Head of caudate nucleus (tissue), 42 donors: ENCODE data around the gene ZBTB7C.

Source experiments
- DNase-seq, 42 donors: peaks; one replicate each; pipeline versions ENCODE4 v3.0.0 to v3.0.0-alpha.2; 2020 to 2021; ENCODE audit warnings: mixed read lengths in 7 of 42
- intact Hi-C: fragments of 100-400 bp; cut with DNase I; formaldehyde crosslinking; loops from one replicate; pipeline ENCODE4 v1.15.0; 2022

The ZBTB7C gene

GRCh38 chr18:48244530-48244929, 164.7 kb downstream of the ZBTB7C start:
- intact Hi-C loops, result no loop called here
- DNase-seq, result no peak

- intact Hi-C loops, result no loop called here
Measured at GRCh38 chr18:48238636-48239035, 170.5 kb downstream of the ZBTB7C start.

GRCh38 chr18:48238206-48238605, 171.0 kb downstream of the ZBTB7C start:
- DNase-seq, result no peak
- intact Hi-C loops, result no loop called here

More at GRCh38 chr18:48238636-48239035, 170.5 kb downstream of the ZBTB7C start:
- DNase-seq, result no peak

- DNase-seq, result no peak
- intact Hi-C loops, result no loop called here
Measured at GRCh38 chr18:48236822-48237221, 172.4 kb downstream of the ZBTB7C start.

GRCh38 chr18:48230467-48231113, 178.6 kb downstream of the ZBTB7C start:
- DNase-seq, result peak in 36 of 42 donors; percentile 18 to 82 (median 58)
- intact Hi-C loops, result no loop called here

- DNase-seq, result no peak
- intact Hi-C loops, result no loop called here
Measured at GRCh38 chr18:48229552-48229981, 179.6 kb downstream of the ZBTB7C start.

GRCh38 chr18:48228841-48229240, 180.3 kb downstream of the ZBTB7C start:
- intact Hi-C loops, result no loop called here
- no peak for DNase-seq

GRCh38 chr18:48228301-48228715, 180.9 kb downstream of the ZBTB7C start:
- DNase-seq, result no peak
- intact Hi-C loops, result no loop called here

GRCh38 chr18:48227206-48227605, 182.0 kb downstream of the ZBTB7C start:
- peak in 1 of 42 donors; percentile 37 for DNase-seq
- intact Hi-C loops, result no loop called here

GRCh38 chr18:48226401-48226800, 182.8 kb downstream of the ZBTB7C start:
- DNase-seq, result no peak
- intact Hi-C loops, result no loop called here

- DNase-seq, result peak in 1 of 42 donors; percentile 41
Measured at GRCh38 chr18:48222118-48222517, 187.1 kb downstream of the ZBTB7C start.

GRCh38 chr18:48219810-48220499, 189.2 kb downstream of the ZBTB7C start:
- intact Hi-C loops, result no loop called here
- DNase-seq, result peak in 30 of 42 donors; percentile 15 to 67 (median 45)

More at GRCh38 chr18:48222118-48222517, 187.1 kb downstream of the ZBTB7C start:
- intact Hi-C loops, result no loop called here

GRCh38 chr18:48219037-48219809, 190.0 kb downstream of the ZBTB7C start:
- DNase-seq, result peak in 2 of 42 donors; percentile 18 to 45
- intact Hi-C loops, result no loop called here

- intact Hi-C loops, result no loop called here
- DNase-seq, result peak in 1 of 42 donors; percentile 39
Measured at GRCh38 chr18:48218285-48219022, 190.7 kb downstream of the ZBTB7C start.

- intact Hi-C loops, result no loop called here
- no peak for DNase-seq
Measured at GRCh38 chr18:48217258-48218250, 191.6 kb downstream of the ZBTB7C start.

- intact Hi-C loops, result no loop called here
- peak in 1 of 42 donors; percentile 38 for DNase-seq
Measured at GRCh38 chr18:48216639-48217257, 192.4 kb downstream of the ZBTB7C start.

GRCh38 chr18:48215876-48216638, 193.1 kb downstream of the ZBTB7C start:
- peak in 13 of 42 donors; percentile 26 to 63 (median 34) for DNase-seq
- intact Hi-C loops, result no loop called here
